K562 (cell line): ENCODE results near the gene HMCES. TPM values are rescaled to one million over a fixed set of nuclear protein-coding genes. Genes with fewer than 3 reads are reported as not detected.

ENCODE experiments used
- DMBX1 ChIP-seq: fragments of 250-450 bp; sonication (Bioruptor Pico); IDR thresholded peaks from 2 replicates; pipeline ENCODE4 v1.8.0; 2022; ENCODE audit warnings: inconsistent platforms, mild to moderate bottlenecking, moderate library complexity, borderline replicate concordance
- GTF2E2 ChIP-seq: fragments of 200-800 bp; sonication (Bioruptor generic); IDR thresholded peaks from 2 replicates; pipeline ENCODE4 v1.6.1; 2016; ENCODE audit warnings: missing genetic modification characterization, missing compliant biosample characterization
- HDAC2 ChIP-seq: fragments of 450-650 bp; IDR thresholded peaks from 2 replicates; pipeline ENCODE4 v1.6.1; 2016; ENCODE audit warnings: mild to moderate bottlenecking
- MTF1 ChIP-seq: fragments of 250-450 bp; sonication (Bioruptor Pico); IDR thresholded peaks from 2 replicates; pipeline ENCODE4 v1.9.0; 2021; ENCODE audit warnings: moderate library complexity, mild to moderate bottlenecking, inconsistent platforms, borderline replicate concordance
- NFATC3 ChIP-seq: fragments of 450-650 bp; IDR thresholded peaks from 2 replicates; pipeline ENCODE4 v1.6.1; 2017; ENCODE audit warnings: mild to moderate bottlenecking
- OTX1 ChIP-seq: fragments of 450-650 bp; formaldehyde crosslinking; IDR thresholded peaks from 2 replicates; pipeline ENCODE4 v1.4.0; 2022; ENCODE audit warnings: mild to moderate bottlenecking
- PML ChIP-seq: IDR thresholded peaks from 2 replicates; pipeline ENCODE4 v1.6.1; 2012; ENCODE audit warnings: low read length, inconsistent platforms
- PTRF ChIP-seq: fragments of 450-650 bp; IDR thresholded peaks from 2 replicates; pipeline ENCODE4 v1.6.1; 2016; ENCODE audit warnings: mild to moderate bottlenecking, missing genetic modification characterization, missing compliant biosample characterization
- SRSF9 ChIP-seq: fragments of 200-400 bp; formaldehyde crosslinking; IDR thresholded peaks from 2 replicates; pipeline ENCODE4 v1.6.1; 2017; ENCODE audit warnings: low read depth, low read length, borderline replicate concordance
- ZBED1 ChIP-seq: IDR thresholded peaks from 2 replicates; pipeline ENCODE4 v1.6.1; 2014
- ZNF140 ChIP-seq: fragments of 250-450 bp; sonication (Bioruptor Pico); IDR thresholded peaks from 2 replicates; pipeline ENCODE4 v1.8.0; 2021; ENCODE audit warnings: moderate library complexity, mild to moderate bottlenecking, inconsistent platforms
- ZNF263 ChIP-seq: sonication (generic); formaldehyde crosslinking; IDR thresholded peaks from 2 replicates; pipeline ENCODE4 v1.8.0; 2022; ENCODE audit warnings: mild to moderate bottlenecking, missing genetic modification reagents, borderline replicate concordance
- ZNF354B ChIP-seq: fragments of 250-450 bp; sonication (Bioruptor Pico); IDR thresholded peaks from 2 replicates; pipeline ENCODE4 v1.4.0; 2020
- ZNF830 ChIP-seq: fragments of 250-450 bp; sonication (Bioruptor Pico); IDR thresholded peaks from 2 replicates; pipeline ENCODE4 v1.5.0; 2021; ENCODE audit warnings: mild to moderate bottlenecking
- polyA plus RNA-seq, 8 experiments: library from polyadenylated mRNA; depleted of rRNA in 4 of 8; stranded (reverse) in 5 of 8; unstranded in 3 of 8; fragments of >200 nt; fragmentation: Nextera tagmentation in 2 of 8; fragmentation: Illumina TruSeq in 1 of 8; extraction: Ambion mirVana in 2 of 8; extraction: Trizol in 1 of 8; gene quantifications; 2 replicates each; pipeline versions ENCODE4 v1.2.1 to v1.2.3, GENCODE V29; 2011 to 2014; ENCODE audit warnings: inconsistent platforms in 1 of 8, missing spikeins in 1 of 8
- total RNA-seq, 7 experiments: library from RNA; depleted of rRNA in 6 of 7; stranded (reverse); fragments of >200 nt in 6 of 7; fragmentation: Illumina TruSeq in 2 of 7; extraction: Trizol in 2 of 7; gene quantifications; 2 replicates each; pipeline versions ENCODE4 v1.2.1 to v1.2.3, GENCODE V29; 2011 to 2021; ENCODE audit warnings: low replicate concordance in 1 of 7
- TF ChIP-seq, protein P1 (sequence below): fragments of 450-650 bp; formaldehyde crosslinking; IDR thresholded peaks from 2 replicates; pipeline ENCODE4 v1.4.0; 2020; ENCODE audit warnings: mild to moderate bottlenecking, mixed read lengths
- TF ChIP-seq, protein P2 (sequence below): fragments of 450-650 bp; formaldehyde crosslinking; IDR thresholded peaks from 2 replicates; pipeline ENCODE4 v1.4.0; 2022; ENCODE audit warnings: missing genetic modification characterization
- TF ChIP-seq, protein P3 (sequence below): fragments of 250-450 bp; sonication (Bioruptor Pico); IDR thresholded peaks from 2 replicates; pipeline ENCODE4 v1.5.0; 2021
- TF ChIP-seq, protein P4 (sequence below): fragments of 200-800 bp; sonication (Bioruptor generic); IDR thresholded peaks from 2 replicates; pipeline ENCODE4 v1.6.1; 2017; ENCODE audit warnings: missing genetic modification characterization, missing compliant biosample characterization
- TF ChIP-seq, protein P5 (sequence below): sonication (generic); formaldehyde crosslinking; IDR thresholded peaks from 2 replicates; pipeline ENCODE4 v1.4.0; 2020; ENCODE audit warnings: mild to moderate bottlenecking, missing genetic modification reagents

Gene HMCES
- total and polyA plus RNA-seq, 9 of the 15 experiments (the other 6 are each of a cell fraction or from before 2014, with no cell fraction given), result 18.8 to 45.3 (median 24.8) TPM

DNA sequence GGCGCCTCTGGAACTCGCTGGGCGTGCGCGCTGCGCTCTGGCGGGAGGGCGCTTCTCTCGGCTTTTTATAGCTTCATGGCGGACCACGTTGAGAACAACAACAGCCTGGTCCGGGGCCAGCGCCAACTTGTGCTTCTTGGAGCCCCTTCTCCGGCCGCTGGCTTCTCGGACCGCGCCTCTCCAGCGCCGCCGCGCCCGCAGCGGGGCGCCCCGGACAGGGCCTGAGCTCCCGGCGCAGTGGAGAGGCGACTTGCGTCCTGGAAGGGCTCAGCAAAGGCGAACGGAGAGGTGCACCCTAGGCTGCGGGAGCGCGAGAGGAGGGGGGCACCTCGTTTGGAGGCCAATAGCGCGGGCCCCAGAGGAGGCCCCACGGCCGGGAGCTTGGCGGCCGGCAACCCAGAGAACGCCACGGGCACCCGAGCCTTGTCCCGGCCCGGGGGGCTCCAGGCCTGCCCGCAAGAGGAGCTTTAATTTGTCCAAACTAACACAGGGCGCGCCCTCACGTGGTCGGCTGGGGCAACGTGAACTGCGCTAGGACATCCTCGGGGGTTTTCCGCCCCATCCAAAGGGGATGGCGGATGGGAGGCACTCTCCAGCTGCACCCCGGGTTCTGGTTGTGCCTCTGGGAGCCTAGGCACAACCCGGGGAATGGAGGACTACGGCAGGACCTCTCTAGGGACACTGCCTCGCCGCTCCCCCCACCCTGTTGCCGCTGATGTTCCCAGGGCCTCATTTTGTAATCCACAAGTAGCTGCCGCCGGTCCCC lies 37.8 kb downstream of the HMCES start (continued):
- no peak for TF ChIP-seq ZNF140
- TF ChIP-seq GTF2E2 (tag), result peak; percentile 87
- no peak for TF ChIP-seq ZNF263 (CRISPR knock-in tag)
- no peak for TF ChIP-seq ZBED1
- TF ChIP-seq, protein P1, sequence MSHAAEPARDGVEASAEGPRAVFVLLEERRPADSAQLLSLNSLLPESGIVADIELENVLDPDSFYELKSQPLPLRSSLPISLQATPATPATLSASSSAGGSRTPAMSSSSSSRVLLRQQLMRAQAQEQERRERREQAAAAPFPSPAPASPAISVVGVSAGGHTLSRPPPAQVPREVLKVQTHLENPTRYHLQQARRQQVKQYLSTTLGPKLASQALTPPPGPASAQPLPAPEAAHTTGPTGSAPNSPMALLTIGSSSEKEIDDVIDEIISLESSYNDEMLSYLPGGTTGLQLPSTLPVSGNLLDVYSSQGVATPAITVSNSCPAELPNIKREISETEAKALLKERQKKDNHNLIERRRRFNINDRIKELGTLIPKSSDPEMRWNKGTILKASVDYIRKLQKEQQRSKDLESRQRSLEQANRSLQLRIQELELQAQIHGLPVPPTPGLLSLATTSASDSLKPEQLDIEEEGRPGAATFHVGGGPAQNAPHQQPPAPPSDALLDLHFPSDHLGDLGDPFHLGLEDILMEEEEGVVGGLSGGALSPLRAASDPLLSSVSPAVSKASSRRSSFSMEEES, result no peak
- peak; percentile 91 for TF ChIP-seq PML
- TF ChIP-seq, protein P2, sequence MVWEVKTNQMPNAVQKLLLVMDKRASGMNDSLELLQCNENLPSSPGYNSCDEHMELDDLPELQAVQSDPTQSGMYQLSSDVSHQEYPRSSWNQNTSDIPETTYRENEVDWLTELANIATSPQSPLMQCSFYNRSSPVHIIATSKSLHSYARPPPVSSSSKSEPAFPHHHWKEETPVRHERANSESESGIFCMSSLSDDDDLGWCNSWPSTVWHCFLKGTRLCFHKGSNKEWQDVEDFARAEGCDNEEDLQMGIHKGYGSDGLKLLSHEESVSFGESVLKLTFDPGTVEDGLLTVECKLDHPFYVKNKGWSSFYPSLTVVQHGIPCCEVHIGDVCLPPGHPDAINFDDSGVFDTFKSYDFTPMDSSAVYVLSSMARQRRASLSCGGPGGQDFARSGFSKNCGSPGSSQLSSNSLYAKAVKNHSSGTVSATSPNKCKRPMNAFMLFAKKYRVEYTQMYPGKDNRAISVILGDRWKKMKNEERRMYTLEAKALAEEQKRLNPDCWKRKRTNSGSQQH (CRISPR knock-in tag), result no peak
- TF ChIP-seq, protein P3, sequence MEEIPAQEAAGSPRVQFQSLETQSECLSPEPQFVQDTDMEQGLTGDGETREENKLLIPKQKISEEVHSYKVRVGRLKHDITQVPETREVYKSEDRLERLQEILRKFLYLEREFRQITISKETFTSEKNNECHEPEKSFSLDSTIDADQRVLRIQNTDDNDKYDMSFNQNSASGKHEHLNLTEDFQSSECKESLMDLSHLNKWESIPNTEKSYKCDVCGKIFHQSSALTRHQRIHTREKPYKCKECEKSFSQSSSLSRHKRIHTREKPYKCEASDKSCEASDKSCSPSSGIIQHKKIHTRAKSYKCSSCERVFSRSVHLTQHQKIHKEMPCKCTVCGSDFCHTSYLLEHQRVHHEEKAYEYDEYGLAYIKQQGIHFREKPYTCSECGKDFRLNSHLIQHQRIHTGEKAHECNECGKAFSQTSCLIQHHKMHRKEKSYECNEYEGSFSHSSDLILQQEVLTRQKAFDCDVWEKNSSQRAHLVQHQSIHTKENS, result no peak
- TF ChIP-seq, protein P4, sequence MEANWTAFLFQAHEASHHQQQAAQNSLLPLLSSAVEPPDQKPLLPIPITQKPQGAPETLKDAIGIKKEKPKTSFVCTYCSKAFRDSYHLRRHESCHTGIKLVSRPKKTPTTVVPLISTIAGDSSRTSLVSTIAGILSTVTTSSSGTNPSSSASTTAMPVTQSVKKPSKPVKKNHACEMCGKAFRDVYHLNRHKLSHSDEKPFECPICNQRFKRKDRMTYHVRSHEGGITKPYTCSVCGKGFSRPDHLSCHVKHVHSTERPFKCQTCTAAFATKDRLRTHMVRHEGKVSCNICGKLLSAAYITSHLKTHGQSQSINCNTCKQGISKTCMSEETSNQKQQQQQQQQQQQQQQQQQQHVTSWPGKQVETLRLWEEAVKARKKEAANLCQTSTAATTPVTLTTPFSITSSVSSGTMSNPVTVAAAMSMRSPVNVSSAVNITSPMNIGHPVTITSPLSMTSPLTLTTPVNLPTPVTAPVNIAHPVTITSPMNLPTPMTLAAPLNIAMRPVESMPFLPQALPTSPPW, result peak; percentile 54; the same call in 1 of the 2 replicates
- no peak for TF ChIP-seq DMBX1
- TF ChIP-seq ZNF830 (CRISPR knock-in tag), result no peak
- TF ChIP-seq PTRF (tag), result no peak
- no peak for TF ChIP-seq ZNF354B (CRISPR knock-in tag)
- TF ChIP-seq SRSF9, result no peak
- no peak for TF ChIP-seq NFATC3
- TF ChIP-seq OTX1, result no peak
- TF ChIP-seq, protein P5, sequence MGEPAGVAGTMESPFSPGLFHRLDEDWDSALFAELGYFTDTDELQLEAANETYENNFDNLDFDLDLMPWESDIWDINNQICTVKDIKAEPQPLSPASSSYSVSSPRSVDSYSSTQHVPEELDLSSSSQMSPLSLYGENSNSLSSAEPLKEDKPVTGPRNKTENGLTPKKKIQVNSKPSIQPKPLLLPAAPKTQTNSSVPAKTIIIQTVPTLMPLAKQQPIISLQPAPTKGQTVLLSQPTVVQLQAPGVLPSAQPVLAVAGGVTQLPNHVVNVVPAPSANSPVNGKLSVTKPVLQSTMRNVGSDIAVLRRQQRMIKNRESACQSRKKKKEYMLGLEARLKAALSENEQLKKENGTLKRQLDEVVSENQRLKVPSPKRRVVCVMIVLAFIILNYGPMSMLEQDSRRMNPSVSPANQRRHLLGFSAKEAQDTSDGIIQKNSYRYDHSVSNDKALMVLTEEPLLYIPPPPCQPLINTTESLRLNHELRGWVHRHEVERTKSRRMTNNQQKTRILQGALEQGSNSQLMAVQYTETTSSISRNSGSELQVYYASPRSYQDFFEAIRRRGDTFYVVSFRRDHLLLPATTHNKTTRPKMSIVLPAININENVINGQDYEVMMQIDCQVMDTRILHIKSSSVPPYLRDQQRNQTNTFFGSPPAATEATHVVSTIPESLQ, result no peak
- TF ChIP-seq MTF1 (CRISPR knock-in tag), result no peak
- TF ChIP-seq HDAC2, result no peak
